ENCODE data around the gene ABI3. TPM values are rescaled to one million over a fixed set of nuclear protein-coding genes. Genes with fewer than 3 reads are reported as not detected.
A peak's percentile ranks its signal among the peaks of the same experiment; 100 is the strongest.

ABI3 gene
- total RNA-seq, 2 donors from 2014 or later = 2.5 to 3.3 TPM

- H3K36me3 ChIP-seq = no peaks in the 10 kb centered on the region
- no peaks in the 10 kb centered on the region for H3K27me3 ChIP-seq
- no peak overlapping the region for H3K4me3 ChIP-seq
- no peak overlapping the region for H3K9ac ChIP-seq (ENCODE audit: low read depth in 2 of 2, low read length in 2 of 2)
- intact Hi-C loops (cut with DNase I) = no loop called here
- no peak overlapping the region for H3K27ac ChIP-seq
- TF ChIP-seq, protein P1, sequence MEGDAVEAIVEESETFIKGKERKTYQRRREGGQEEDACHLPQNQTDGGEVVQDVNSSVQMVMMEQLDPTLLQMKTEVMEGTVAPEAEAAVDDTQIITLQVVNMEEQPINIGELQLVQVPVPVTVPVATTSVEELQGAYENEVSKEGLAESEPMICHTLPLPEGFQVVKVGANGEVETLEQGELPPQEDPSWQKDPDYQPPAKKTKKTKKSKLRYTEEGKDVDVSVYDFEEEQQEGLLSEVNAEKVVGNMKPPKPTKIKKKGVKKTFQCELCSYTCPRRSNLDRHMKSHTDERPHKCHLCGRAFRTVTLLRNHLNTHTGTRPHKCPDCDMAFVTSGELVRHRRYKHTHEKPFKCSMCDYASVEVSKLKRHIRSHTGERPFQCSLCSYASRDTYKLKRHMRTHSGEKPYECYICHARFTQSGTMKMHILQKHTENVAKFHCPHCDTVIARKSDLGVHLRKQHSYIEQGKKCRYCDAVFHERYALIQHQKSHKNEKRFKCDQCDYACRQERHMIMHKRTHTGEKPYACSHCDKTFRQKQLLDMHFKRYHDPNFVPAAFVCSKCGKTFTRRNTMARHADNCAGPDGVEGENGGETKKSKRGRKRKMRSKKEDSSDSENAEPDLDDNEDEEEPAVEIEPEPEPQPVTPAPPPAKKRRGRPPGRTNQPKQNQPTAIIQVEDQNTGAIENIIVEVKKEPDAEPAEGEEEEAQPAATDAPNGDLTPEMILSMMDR (IDR thresholded peaks at IDR 0.05) = no peak
- no peak for DNase-seq
- no peaks in the 10 kb centered on the region for H3K4me1 ChIP-seq
- H3K9me3 ChIP-seq = no peaks in the 10 kb centered on the region
Observed at GRCh38 chr17:49200423-49201083, 10.0 kb upstream of the ABI3 start.

GRCh38 chr17:49201481-49201927 lies 9.0 kb upstream of the ABI3 start:
- no peaks in the 10 kb centered on the region for H3K27me3 ChIP-seq
- H3K36me3 ChIP-seq = no peaks in the 10 kb centered on the region
- no peak overlapping the region for H3K4me3 ChIP-seq
- H3K4me1 ChIP-seq = no peaks in the 10 kb centered on the region
- no peak for DNase-seq
- TF ChIP-seq, protein P1 (IDR thresholded peaks at IDR 0.05) = no peak
- no peak overlapping the region for H3K9ac ChIP-seq (ENCODE audit: low read depth in 2 of 2, low read length in 2 of 2)
- intact Hi-C loops (cut with DNase I) = no loop called here
- no peaks in the 10 kb centered on the region for H3K9me3 ChIP-seq
- no peak overlapping the region for H3K27ac ChIP-seq

DNA sequence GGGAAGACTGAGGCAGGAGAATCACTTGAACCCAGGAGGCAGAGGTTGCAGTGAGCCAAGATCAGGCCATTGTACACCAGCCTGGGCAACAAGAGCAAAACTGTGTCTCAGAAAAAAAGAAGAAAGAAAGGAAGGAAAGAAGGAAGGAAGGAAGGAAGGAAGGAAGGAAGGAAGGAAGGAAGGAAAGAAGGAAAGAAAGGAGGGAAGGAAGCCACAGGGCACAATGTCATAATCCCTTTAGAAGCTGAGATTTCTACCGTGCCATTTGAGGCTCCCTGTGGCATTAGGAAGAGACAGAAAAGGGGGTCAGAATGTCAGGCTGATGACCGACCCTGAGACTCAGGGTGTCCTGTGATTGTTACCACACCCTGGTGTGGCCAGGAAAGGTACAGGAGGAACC lies 6.7 kb upstream of the ABI3 start:
- H3K9ac ChIP-seq (ENCODE audit: low read depth in 2 of 2, low read length in 2 of 2) = no peak overlapping the region
- H3K36me3 ChIP-seq = no peaks in the 10 kb centered on the region
- no peak overlapping the region for H3K27ac ChIP-seq
- intact Hi-C loops (cut with DNase I) = no loop called here
- no peak overlapping the region for H3K4me3 ChIP-seq
- TF ChIP-seq, protein P1 (IDR thresholded peaks at IDR 0.05) = no peak
- no peaks in the 10 kb centered on the region for H3K27me3 ChIP-seq
- no peaks in the 10 kb centered on the region for H3K9me3 ChIP-seq
- no peak for DNase-seq
- H3K4me1 ChIP-seq = no peaks in the 10 kb centered on the region

- no peaks in the 10 kb centered on the region for H3K9me3 ChIP-seq
- TF ChIP-seq, protein P1 (IDR thresholded peaks at IDR 0.05) = no peak
- DNase-seq = no peak
- no peaks in the 10 kb centered on the region for H3K4me1 ChIP-seq
- no peaks in the 10 kb centered on the region for H3K36me3 ChIP-seq
- no peaks in the 10 kb centered on the region for H3K27me3 ChIP-seq
- H3K9ac ChIP-seq (ENCODE audit: low read depth in 2 of 2, low read length in 2 of 2) = no peak overlapping the region
- H3K27ac ChIP-seq = no peak overlapping the region
- intact Hi-C loops (cut with DNase I) = no loop called here
- no peak overlapping the region for H3K4me3 ChIP-seq
Observed at GRCh38 chr17:49204516-49204915, 6.0 kb upstream of the ABI3 start.

GRCh38 chr17:49209061-49209571 lies 1.4 kb upstream of the ABI3 start:
- Histone ChIP-seq H3K36me3 (no peaks in the 10 kb centered on the region), H3K9ac (ENCODE audit: low read depth in 2 of 2, low read length in 2 of 2) (no peak overlapping the region), H3K9me3 (no peaks in the 10 kb centered on the region), H3K27me3 (no peaks in the 10 kb centered on the region), H3K4me1 (no peaks in the 10 kb centered on the region), H3K27ac (peak overlapping the region; percentile 60), H3K4me3 (no peak overlapping the region)
- no peak for DNase-seq
- intact Hi-C loops (cut with DNase I) = no loop called here
- TF ChIP-seq, protein P1 (IDR thresholded peaks at IDR 0.05) = no peak
